Astrocyte of the spinal cord (primary cell): Measurements from ENCODE around the gene HLA-DQA1.

Experiments
- DNase-seq: peaks from one replicate; pipeline ENCODE4 v3.0.0; 2011; ENCODE audit warnings: low read depth, low spot score
- H3K4me3 ChIP-seq: 2 replicates; pipeline ENCODE4 v1.5.1; 2011; ENCODE audit warnings: low read depth, mild to moderate bottlenecking, low read length, moderate library complexity
- in situ Hi-C: cut with HindIII; loops from 2 replicates; pipeline ENCODE4 v1.10.0; 2017; ENCODE audit warnings: low sequenced_read_pairs
- TF ChIP-seq, protein P1 (sequence below): IDR thresholded peaks from 2 replicates; pipeline ENCODE4 v1.5.1; 2012; ENCODE audit warnings: low read depth, mild to moderate bottlenecking, low read length, inconsistent platforms

The HLA-DQA1 gene

DNA sequence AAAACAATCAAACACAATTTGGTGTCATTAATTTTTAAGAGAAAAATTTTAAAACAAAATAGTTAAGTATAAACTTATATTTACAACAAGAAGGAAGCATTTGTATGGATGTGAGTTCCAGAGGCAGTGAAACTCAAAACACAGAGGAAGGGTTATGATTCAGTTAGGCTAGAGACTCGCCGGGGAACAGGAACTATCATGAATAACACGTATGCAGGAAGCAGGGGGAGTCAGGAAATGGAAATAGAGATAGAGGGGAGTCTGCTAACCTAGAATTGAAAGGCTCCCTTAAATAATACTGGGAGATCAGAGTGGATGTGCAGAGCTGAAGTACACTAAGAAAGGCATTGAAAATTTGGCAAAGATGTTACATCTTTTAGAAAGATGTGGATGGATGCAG is 33.3 kb upstream of the HLA-DQA1 start:
- TF ChIP-seq, protein P1, sequence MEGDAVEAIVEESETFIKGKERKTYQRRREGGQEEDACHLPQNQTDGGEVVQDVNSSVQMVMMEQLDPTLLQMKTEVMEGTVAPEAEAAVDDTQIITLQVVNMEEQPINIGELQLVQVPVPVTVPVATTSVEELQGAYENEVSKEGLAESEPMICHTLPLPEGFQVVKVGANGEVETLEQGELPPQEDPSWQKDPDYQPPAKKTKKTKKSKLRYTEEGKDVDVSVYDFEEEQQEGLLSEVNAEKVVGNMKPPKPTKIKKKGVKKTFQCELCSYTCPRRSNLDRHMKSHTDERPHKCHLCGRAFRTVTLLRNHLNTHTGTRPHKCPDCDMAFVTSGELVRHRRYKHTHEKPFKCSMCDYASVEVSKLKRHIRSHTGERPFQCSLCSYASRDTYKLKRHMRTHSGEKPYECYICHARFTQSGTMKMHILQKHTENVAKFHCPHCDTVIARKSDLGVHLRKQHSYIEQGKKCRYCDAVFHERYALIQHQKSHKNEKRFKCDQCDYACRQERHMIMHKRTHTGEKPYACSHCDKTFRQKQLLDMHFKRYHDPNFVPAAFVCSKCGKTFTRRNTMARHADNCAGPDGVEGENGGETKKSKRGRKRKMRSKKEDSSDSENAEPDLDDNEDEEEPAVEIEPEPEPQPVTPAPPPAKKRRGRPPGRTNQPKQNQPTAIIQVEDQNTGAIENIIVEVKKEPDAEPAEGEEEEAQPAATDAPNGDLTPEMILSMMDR, result no peak
- DNase-seq, result no peak
- no peak overlapping the region for H3K4me3 ChIP-seq
- in situ Hi-C loops, result no loop called here

DNA sequence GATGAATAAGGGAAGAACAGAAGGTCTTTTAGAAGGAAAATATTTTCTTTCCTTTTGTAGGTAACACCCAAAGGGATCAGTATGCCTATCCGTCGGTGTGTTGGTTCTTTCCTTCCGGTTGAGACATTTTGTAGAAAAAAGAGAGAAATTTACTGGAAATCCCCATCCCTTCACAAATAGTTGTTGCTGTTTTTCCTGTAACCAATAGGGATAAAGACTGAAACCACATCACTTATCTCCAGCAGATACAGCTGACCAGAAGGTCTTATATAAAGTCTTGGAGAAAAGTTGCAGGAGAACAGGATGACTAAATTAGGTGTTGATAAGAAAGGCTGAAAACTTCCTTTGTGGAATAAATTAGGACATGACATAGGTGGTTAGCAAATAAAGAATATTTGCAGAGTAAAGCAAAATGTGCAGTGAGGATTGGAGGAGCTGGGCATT is 32.8 kb upstream of the HLA-DQA1 start:
- TF ChIP-seq, protein P1, result no peak
- in situ Hi-C loops, result no loop called here
- no peak overlapping the region for H3K4me3 ChIP-seq
- DNase-seq, result no peak

DNA sequence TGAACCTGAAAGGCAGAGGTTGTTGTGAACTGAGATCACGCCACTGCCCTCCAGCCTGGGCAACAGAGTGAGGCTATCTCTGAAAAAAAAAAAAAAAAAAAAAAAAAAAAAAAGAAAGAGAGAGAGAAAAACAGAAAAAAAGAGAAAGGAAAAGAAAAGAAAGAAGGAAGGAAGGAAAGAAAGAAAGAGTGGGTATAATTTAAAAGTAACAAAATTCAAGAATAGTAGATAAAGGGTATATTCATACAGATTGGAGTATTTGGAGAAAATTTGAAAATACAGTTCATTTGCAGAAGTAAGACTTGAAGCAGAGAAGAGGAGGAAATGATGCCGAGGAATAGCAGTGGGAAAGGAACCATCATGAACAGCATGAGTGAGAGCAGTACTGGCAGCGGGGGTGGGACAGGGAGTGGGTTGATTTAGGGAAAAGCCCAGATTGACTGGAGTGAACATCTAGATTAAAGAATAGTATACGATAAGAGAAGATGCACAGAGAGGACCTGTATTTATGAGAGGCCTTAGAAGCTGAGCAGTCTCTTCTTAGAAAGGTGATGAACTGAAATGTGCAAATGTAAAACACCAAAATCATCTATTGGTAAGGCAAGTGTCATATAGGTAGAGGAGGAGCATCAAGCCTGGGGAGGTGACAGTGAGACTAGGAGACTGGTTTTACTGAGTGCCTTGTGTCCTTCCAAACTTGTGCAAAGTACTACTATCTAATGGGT is 29.8 kb upstream of the HLA-DQA1 start:
- no peak for DNase-seq
- in situ Hi-C loops, result no loop called here
- H3K4me3 ChIP-seq, result no peak overlapping the region
- TF ChIP-seq, protein P1, result no peak

- no peak overlapping the region for H3K4me3 ChIP-seq
- in situ Hi-C loops, result no loop called here
- no peak for DNase-seq
- TF ChIP-seq, protein P1, result no peak
These were observed 29.3 kb upstream of the HLA-DQA1 start for GRCh38 chr6:32607988-32608298.

GRCh38 chr6:32608362-32608761 is 28.8 kb upstream of the HLA-DQA1 start:
- TF ChIP-seq, protein P1, result no peak
- in situ Hi-C loops, result no loop called here
- H3K4me3 ChIP-seq, result no peak overlapping the region
- no peak for DNase-seq

DNA sequence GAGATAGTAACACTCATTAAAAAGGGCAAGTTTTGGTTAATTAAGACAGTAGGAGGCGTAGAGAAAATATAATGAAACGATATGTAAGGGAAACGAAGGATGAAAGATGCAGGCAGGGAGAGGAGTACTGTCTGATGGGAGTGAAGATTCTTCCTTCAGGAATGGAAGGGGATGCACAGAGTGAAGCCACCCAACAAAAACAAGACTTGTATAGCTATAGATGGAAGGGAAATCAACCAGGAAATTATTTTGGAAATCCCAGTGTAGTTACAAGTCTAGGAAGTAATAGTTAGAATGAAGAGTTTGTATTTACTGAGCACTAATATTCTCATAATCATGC is 27.8 kb upstream of the HLA-DQA1 start:
- H3K4me3 ChIP-seq, result no peak overlapping the region
- in situ Hi-C loops, result no loop called here
- peak; percentile 1 for DNase-seq
- TF ChIP-seq, protein P1, result no peak
